Osteoblast (primary cell): ENCODE measurements around the gene KDR. TPM values are rescaled to one million over a fixed set of nuclear protein-coding genes. Genes with fewer than 3 reads are reported as not detected.

ENCODE experiments used
- DNase-seq: peaks from one replicate; pipeline ENCODE4 v3.0.0; 2011; ENCODE audit warnings: low spot score, mixed read lengths; ENCODE audit not compliant: insufficient read length; ENCODE audit errors: missing footprints
- H2AFZ ChIP-seq: 2 replicates; pipeline ENCODE4 v1.6.0; 2011; ENCODE audit warnings: mild to moderate bottlenecking, low read length
- H3K27ac ChIP-seq: 2 replicates; pipeline ENCODE4 v1.5.1; 2011; ENCODE audit warnings: mild to moderate bottlenecking, low read depth, low read length, moderate library complexity
- H3K27me3 ChIP-seq: 2 replicates; pipeline ENCODE4 v1.6.0; 2012; ENCODE audit warnings: mild to moderate bottlenecking, control low read depth, inconsistent platforms, low read length, moderate library complexity; ENCODE audit not compliant: insufficient read depth
- H3K36me3 ChIP-seq: 2 replicates; pipeline ENCODE4 v1.5.1; 2011; ENCODE audit warnings: mild to moderate bottlenecking, low read length, control low read depth, moderate library complexity; ENCODE audit not compliant: insufficient read depth
- H3K4me1 ChIP-seq: 2 replicates; pipeline ENCODE4 v1.5.1; 2011; ENCODE audit warnings: mild to moderate bottlenecking, low read length, control low read depth, moderate library complexity; ENCODE audit not compliant: insufficient read depth
- H3K4me2 ChIP-seq: 2 replicates; pipeline ENCODE4 v1.6.0; 2011; ENCODE audit warnings: mild to moderate bottlenecking, low read length; ENCODE audit not compliant: insufficient read depth
- H3K4me3 ChIP-seq: fragments of 200-600 bp; sonication (generic); 3 replicates; pipeline ENCODE4 v1.5.1; 2012; ENCODE audit warnings: mild to moderate bottlenecking, low read length, inconsistent platforms; ENCODE audit not compliant: insufficient read depth
- H3K79me2 ChIP-seq: 2 replicates; pipeline ENCODE4 v1.6.0; 2012; ENCODE audit warnings: mild to moderate bottlenecking, low read length, control low read depth, inconsistent platforms; ENCODE audit not compliant: insufficient read depth
- H3K9me3 ChIP-seq: 2 replicates; pipeline ENCODE4 v1.5.1; 2011; ENCODE audit warnings: low read depth, low read length, control low read depth
- H4K20me1 ChIP-seq: 2 replicates; pipeline ENCODE4 v1.6.0; 2012; ENCODE audit warnings: mild to moderate bottlenecking, low read length, control low read depth; ENCODE audit not compliant: insufficient read depth
- CTCF ChIP-seq: IDR thresholded peaks from 2 replicates; pipeline ENCODE4 v1.5.1; 2011; ENCODE audit warnings: mild to moderate bottlenecking, low read depth, low read length, moderate library complexity; ENCODE audit errors: extremely low read depth
- total RNA-seq: library from RNA; depleted of rRNA; stranded (reverse); fragments of >200 nt; gene quantifications from 2 replicates; pipeline ENCODE4 v1.2.3, GENCODE V29; 2012

KDR gene
- total RNA-seq, 1 donor: not detected

- Histone ChIP-seq H3K79me2 (no peaks in the 10 kb centered on the region), H3K4me1 (no peaks in the 10 kb centered on the region), H3K27me3 (no peaks in the 10 kb centered on the region), H4K20me1 (no peaks in the 10 kb centered on the region), H3K36me3 (no peaks in the 10 kb centered on the region), H3K4me3 (no peak overlapping the region), H3K27ac (no peak overlapping the region), H3K4me2 (no peak overlapping the region), H3K9me3 (no peaks in the 10 kb centered on the region), H2AFZ (no peak overlapping the region)
- no peak for TF ChIP-seq CTCF
- DNase-seq: no peak
These were observed 51.0 kb downstream of the KDR start for GRCh38 chr4:55074386-55074785.

DNA sequence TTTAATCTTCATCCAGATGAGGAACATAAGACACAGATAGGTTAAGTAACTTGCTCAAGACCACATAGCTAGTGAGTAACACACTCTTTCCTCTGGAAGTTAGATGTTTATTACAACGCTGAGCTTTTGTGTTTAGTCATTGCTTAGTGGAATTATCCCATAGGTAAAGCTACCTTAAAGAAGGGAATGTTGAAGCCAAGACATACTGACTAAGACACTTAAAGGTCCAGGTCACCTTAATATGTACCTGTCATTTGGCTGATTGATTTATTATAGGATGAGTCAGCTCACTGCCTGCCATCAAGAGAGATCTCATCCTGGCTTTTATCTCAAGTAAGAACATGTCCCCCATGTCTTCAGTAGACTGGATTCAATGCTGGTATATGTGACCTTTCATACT, 53.4 kb downstream of the KDR start:
- Histone ChIP-seq H3K27ac (no peak overlapping the region), H3K36me3 (no peaks in the 10 kb centered on the region), H3K4me1 (no peaks in the 10 kb centered on the region)

GRCh38 chr4:55069248-55069647, 56.1 kb downstream of the KDR start:
- Histone ChIP-seq H4K20me1 (no peaks in the 10 kb centered on the region), H3K4me2 (no peak overlapping the region), H3K9me3 (no peaks in the 10 kb centered on the region), H3K27me3 (no peaks in the 10 kb centered on the region), H3K4me1 (no peaks in the 10 kb centered on the region), H3K36me3 (no peaks in the 10 kb centered on the region), H2AFZ (no peak overlapping the region), H3K4me3 (no peak overlapping the region), H3K27ac (no peak overlapping the region), H3K79me2 (no peaks in the 10 kb centered on the region)
- no peak for TF ChIP-seq CTCF
- no peak for DNase-seq

More for the DNA sequence above, 53.4 kb downstream of the KDR start:
- no peaks in the 10 kb centered on the region for H3K9me3 ChIP-seq
- no peaks in the 10 kb centered on the region for H3K27me3 ChIP-seq
- H3K4me3 ChIP-seq: no peak overlapping the region
- no peak for TF ChIP-seq CTCF
- H3K79me2 ChIP-seq: no peaks in the 10 kb centered on the region
- H4K20me1 ChIP-seq: no peaks in the 10 kb centered on the region
- H3K4me2 ChIP-seq: no peak overlapping the region
- H2AFZ ChIP-seq: no peak overlapping the region
- DNase-seq: no peak

DNA sequence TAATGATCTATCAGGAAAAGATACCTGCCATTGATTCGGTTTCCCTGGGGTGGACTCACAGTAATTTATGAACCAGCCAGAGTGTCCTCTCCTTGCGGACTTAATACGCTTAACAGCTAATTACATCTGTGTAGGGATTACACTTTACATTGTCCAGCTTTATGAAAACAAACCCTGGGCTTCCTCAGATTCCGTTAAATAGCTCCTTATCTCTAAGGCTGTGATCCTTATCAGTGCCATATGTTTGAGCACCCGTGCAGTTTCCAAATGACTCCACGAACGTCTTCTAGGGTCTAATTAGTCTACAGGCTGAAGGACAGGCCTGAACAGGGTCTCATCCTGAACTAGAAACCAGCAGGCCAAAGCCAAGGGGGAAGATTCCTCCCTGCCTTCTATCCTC, 56.9 kb downstream of the KDR start:
- H3K9me3 ChIP-seq: no peaks in the 10 kb centered on the region
- no peak for DNase-seq
- no peak for TF ChIP-seq CTCF
- H2AFZ ChIP-seq: no peak overlapping the region
- no peaks in the 10 kb centered on the region for H3K36me3 ChIP-seq
- H3K4me2 ChIP-seq: no peak overlapping the region
- H3K79me2 ChIP-seq: no peaks in the 10 kb centered on the region
- no peaks in the 10 kb centered on the region for H3K4me1 ChIP-seq
- no peak overlapping the region for H3K27ac ChIP-seq
- H3K4me3 ChIP-seq: no peak overlapping the region
- H4K20me1 ChIP-seq: no peaks in the 10 kb centered on the region
- no peaks in the 10 kb centered on the region for H3K27me3 ChIP-seq
